Astrocyte (in vitro differentiated cells and primary cell): Measurements from ENCODE around the gene UVSSA. TPM values are rescaled to one million over a fixed set of nuclear protein-coding genes. Genes with fewer than 3 reads are reported as not detected.

ENCODE experiments used
- DNase-seq: peaks from one replicate; pipeline ENCODE4 v3.0.0-alpha.2; 2010; ENCODE audit warnings: low read depth
- FAIRE-seq: peaks from 2 replicates; lab custom pipeline; 2011; peaks lifted over from hg19 to GRCh38; lab: Jason Lieb, UNC
- H2AFZ ChIP-seq: 2 replicates; pipeline ENCODE4 v1.6.0; 2012; ENCODE audit warnings: low read depth, low read length, inconsistent platforms
- H3K27ac ChIP-seq: 2 replicates; pipeline ENCODE4 v1.5.1; 2011; ENCODE audit warnings: low read depth, low read length, inconsistent platforms
- H3K27me3 ChIP-seq: 2 replicates; pipeline ENCODE4 v1.6.0; 2011; ENCODE audit warnings: low read length, inconsistent platforms; ENCODE audit not compliant: insufficient read depth
- H3K36me3 ChIP-seq: 2 replicates; pipeline ENCODE4 v1.5.1; 2011; ENCODE audit warnings: low read length, inconsistent platforms; ENCODE audit not compliant: insufficient read depth
- H3K4me1 ChIP-seq: 2 replicates; pipeline ENCODE4 v1.5.1; 2011; ENCODE audit warnings: low read length, inconsistent platforms; ENCODE audit not compliant: insufficient read depth
- H3K4me2 ChIP-seq: 2 replicates; pipeline ENCODE4 v1.6.0; 2012; ENCODE audit warnings: low read length, inconsistent platforms
- H3K4me3 ChIP-seq: 2 replicates; pipeline ENCODE4 v1.5.1; 2011; ENCODE audit warnings: low read depth, mild to moderate bottlenecking, low read length, inconsistent platforms; ENCODE audit not compliant: insufficient read depth
- H3K79me2 ChIP-seq: 2 replicates; pipeline ENCODE4 v1.6.0; 2012; ENCODE audit warnings: mild to moderate bottlenecking, low read length, inconsistent platforms; ENCODE audit not compliant: insufficient read depth
- H3K9ac ChIP-seq: 2 replicates; pipeline ENCODE4 v1.6.0; 2012; ENCODE audit warnings: mild to moderate bottlenecking, low read length, inconsistent platforms
- H3K9me3 ChIP-seq: 2 replicates; pipeline ENCODE4 v1.5.1; 2012; ENCODE audit warnings: low read depth, mild to moderate bottlenecking, low read length, inconsistent platforms; ENCODE audit not compliant: insufficient read depth
- H4K20me1 ChIP-seq: 2 replicates; pipeline ENCODE4 v1.6.0; 2012; ENCODE audit warnings: low read length, inconsistent platforms; ENCODE audit not compliant: insufficient read depth
- H3K27ac Mint-ChIP-seq: one replicate; pipeline ENCODE4 v1.8.0; 2021; ENCODE audit warnings: mild to moderate bottlenecking, mixed read lengths; ENCODE audit not compliant: unreplicated experiment
- H3K27me3 Mint-ChIP-seq: one replicate; pipeline ENCODE4 v1.8.0; 2021; ENCODE audit warnings: low read depth, mixed read lengths; ENCODE audit not compliant: unreplicated experiment
- H3K36me3 Mint-ChIP-seq: one replicate; pipeline ENCODE4 v1.8.0; 2021; ENCODE audit warnings: low read depth, mixed read lengths; ENCODE audit not compliant: unreplicated experiment
- H3K4me1 Mint-ChIP-seq: one replicate; pipeline ENCODE4 v1.8.0; 2021; ENCODE audit warnings: low read depth, mixed read lengths; ENCODE audit not compliant: unreplicated experiment
- H3K4me3 Mint-ChIP-seq: one replicate; pipeline ENCODE4 v1.8.0; 2021; ENCODE audit warnings: mild to moderate bottlenecking, moderate library complexity, mixed read lengths; ENCODE audit not compliant: unreplicated experiment
- H3K9me3 Mint-ChIP-seq: one replicate; pipeline ENCODE4 v1.8.0; 2021; ENCODE audit warnings: mild to moderate bottlenecking, mixed read lengths; ENCODE audit not compliant: unreplicated experiment
- EZH2 ChIP-seq: IDR thresholded peaks from 2 replicates; pipeline ENCODE4 v1.6.1; 2012; ENCODE audit warnings: mild to moderate bottlenecking, low read length, inconsistent platforms; ENCODE audit not compliant: insufficient read depth
- total RNA-seq: library from RNA; stranded (reverse); gene quantifications from 2 replicates; pipeline ENCODE4 v1.2.1, GENCODE V29; 2021
- TF ChIP-seq, protein P1 (sequence below): IDR thresholded peaks from 2 replicates; pipeline ENCODE4 v1.5.1; 2011; ENCODE audit warnings: low read depth, mild to moderate bottlenecking, inconsistent platforms, low read length, moderate library complexity; ENCODE audit not compliant: insufficient read depth

The UVSSA gene
- total RNA-seq, 1 donor from 2014 or later, result 14.8 TPM

DNA sequence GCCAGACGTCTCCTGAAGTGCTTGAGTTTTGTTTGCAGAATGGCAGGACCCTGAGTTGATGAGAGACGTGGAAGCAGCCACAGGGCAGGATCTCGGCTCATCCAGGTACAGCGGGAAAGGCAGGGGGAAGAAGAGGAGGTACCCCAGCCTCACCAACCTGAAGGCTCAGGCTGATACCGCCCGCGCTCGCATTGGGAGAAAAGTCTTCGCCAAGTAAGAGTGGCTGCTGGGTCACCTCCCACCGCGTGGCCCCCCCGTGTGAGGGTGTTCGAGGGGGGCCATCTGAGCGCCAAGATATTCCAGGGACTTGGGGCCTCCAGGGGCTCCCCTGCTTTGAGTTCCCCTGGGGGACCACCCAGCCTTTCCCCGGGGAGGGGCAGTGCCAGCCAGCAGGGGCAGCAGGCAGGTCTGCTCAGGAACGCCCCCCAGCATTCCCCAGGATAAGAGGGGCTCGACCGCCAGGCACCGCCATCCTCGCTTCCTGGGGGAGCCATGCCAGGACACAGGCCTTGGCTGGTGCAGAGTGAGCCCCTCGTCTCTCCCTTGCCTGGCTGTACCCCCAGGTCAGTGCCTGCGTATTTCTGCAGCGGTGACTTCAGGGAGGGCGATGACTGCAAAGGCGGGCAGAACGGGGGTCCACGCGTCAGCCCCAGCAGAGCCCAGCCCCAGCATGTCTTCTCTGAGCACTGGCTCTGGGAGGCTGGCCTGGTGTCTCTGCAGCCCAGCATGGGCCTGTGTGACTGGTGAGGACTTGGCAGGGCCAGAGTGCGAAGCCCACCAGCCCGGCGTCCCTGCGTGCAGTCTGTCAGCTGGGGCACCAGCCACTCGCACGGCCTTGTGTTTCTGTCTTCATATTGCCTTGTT lies 37.0 kb downstream of the UVSSA start:
- Mint-ChIP-seq H3K27ac (no peak overlapping the region), H3K4me3 (no peak overlapping the region), H3K9me3 (peaks cover 13% of the 10 kb centered on the region), H3K36me3 (peaks cover 22% of the 10 kb centered on the region), H3K27me3 (no peaks in the 10 kb centered on the region), H3K4me1 (no peaks in the 10 kb centered on the region)
- Histone ChIP-seq H4K20me1 (no peaks in the 10 kb centered on the region), H3K9ac (no peak overlapping the region), H3K79me2 (no peaks in the 10 kb centered on the region), H3K4me2 (no peak overlapping the region), H3K27me3 (no peaks in the 10 kb centered on the region), H3K9me3 (no peaks in the 10 kb centered on the region), H3K27ac (no peak overlapping the region), H3K36me3 (no peaks in the 10 kb centered on the region), H3K4me3 (no peak overlapping the region), H2AFZ (no peak overlapping the region), H3K4me1 (no peaks in the 10 kb centered on the region)
- DNase-seq, result no peak
- no peak for FAIRE-seq
- no peak for TF ChIP-seq EZH2
- TF ChIP-seq, protein P1, sequence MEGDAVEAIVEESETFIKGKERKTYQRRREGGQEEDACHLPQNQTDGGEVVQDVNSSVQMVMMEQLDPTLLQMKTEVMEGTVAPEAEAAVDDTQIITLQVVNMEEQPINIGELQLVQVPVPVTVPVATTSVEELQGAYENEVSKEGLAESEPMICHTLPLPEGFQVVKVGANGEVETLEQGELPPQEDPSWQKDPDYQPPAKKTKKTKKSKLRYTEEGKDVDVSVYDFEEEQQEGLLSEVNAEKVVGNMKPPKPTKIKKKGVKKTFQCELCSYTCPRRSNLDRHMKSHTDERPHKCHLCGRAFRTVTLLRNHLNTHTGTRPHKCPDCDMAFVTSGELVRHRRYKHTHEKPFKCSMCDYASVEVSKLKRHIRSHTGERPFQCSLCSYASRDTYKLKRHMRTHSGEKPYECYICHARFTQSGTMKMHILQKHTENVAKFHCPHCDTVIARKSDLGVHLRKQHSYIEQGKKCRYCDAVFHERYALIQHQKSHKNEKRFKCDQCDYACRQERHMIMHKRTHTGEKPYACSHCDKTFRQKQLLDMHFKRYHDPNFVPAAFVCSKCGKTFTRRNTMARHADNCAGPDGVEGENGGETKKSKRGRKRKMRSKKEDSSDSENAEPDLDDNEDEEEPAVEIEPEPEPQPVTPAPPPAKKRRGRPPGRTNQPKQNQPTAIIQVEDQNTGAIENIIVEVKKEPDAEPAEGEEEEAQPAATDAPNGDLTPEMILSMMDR, result no peak

DNA sequence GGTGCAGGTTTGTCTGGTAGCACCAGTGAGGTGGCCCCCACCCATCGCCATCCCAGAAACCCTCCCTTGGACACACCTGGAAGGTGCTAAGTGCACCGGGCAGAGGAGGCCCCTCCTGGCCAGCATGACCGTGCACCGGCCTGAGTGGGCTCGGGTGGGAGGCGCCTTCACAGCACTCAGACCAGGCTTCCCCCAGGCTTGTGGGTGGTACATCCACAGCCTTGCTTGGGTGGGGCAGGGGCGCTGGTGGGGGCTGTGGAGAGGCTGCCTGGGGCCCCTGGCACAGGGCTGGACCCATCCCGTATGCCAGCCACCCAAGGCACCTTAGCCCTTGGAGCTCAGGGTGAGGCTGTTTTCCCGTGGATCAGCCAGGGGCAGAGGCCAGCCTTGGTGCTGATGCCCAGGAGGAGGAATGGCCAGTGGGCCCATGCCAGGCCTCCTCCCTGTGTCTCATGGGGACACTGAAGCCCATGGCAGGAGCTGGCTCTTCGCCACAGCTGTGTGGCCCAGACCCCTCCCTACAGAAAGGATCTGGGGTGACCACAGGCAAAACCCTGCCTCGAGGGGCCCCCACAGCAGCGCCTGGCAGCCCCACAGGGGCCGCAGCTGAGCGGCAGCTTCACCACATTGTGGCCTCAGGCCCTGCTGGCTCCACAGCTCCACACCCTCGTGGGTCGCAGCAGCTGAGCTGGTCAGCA lies 37.8 kb downstream of the UVSSA start:
- Histone ChIP-seq H3K36me3 (no peaks in the 10 kb centered on the region), H3K9me3 (no peaks in the 10 kb centered on the region), H3K4me1 (no peaks in the 10 kb centered on the region), H3K9ac (no peak overlapping the region), H4K20me1 (no peaks in the 10 kb centered on the region), H2AFZ (no peak overlapping the region), H3K4me3 (no peak overlapping the region), H3K27ac (no peak overlapping the region), H3K4me2 (no peak overlapping the region), H3K27me3 (no peaks in the 10 kb centered on the region), H3K79me2 (no peaks in the 10 kb centered on the region)
- H3K4me3 Mint-ChIP-seq, result no peak overlapping the region
- no peak overlapping the region for H3K27ac Mint-ChIP-seq
- no peaks in the 10 kb centered on the region for H3K4me1 Mint-ChIP-seq
- peaks cover 16% of the 10 kb centered on the region for H3K9me3 Mint-ChIP-seq
- H3K27me3 Mint-ChIP-seq, result no peaks in the 10 kb centered on the region
- peaks cover 25% of the 10 kb centered on the region for H3K36me3 Mint-ChIP-seq
- FAIRE-seq (no peak), DNase-seq (no peak)
- TF ChIP-seq, protein P1, result no peak
- TF ChIP-seq EZH2, result no peak
